GM23248 (cell line): Measurements from ENCODE around the gene DICER1. TPM values are rescaled to one million over a fixed set of nuclear protein-coding genes. Genes with fewer than 3 reads are reported as not detected.
A peak's percentile ranks its signal among the peaks of the same experiment; 100 is the strongest.

Source experiments
- DNase-seq: peaks from one replicate; pipeline ENCODE4 v3.0.0-alpha.2; 2015
- H2AFZ ChIP-seq: fragments of 200-600 bp; sonication (generic); 2 replicates; pipeline ENCODE4 v1.6.1; 2016; ENCODE audit warnings: antibody characterized with exemption
- H3F3A ChIP-seq: fragments of 200-600 bp; sonication (generic); 2 replicates; pipeline ENCODE4 v1.6.1; 2016; ENCODE audit warnings: mild to moderate bottlenecking, antibody characterized with exemption, mixed run types; ENCODE audit not compliant: insufficient read depth
- H3K27ac ChIP-seq: fragments of 200-600 bp; sonication (generic); 2 replicates; pipeline ENCODE4 v1.5.1; 2016; ENCODE audit warnings: mild to moderate bottlenecking
- H3K27me3 ChIP-seq: fragments of 200-600 bp; sonication (generic); replicated peaks from 2 replicates; pipeline ENCODE4 v1.6.1; 2016; ENCODE audit warnings: mild to moderate bottlenecking; ENCODE audit not compliant: insufficient read depth
- H3K36me3 ChIP-seq: fragments of 200-600 bp; sonication (generic); 2 replicates; pipeline ENCODE4 v1.6.1; 2016; ENCODE audit warnings: low read depth, mild to moderate bottlenecking
- H3K4me1 ChIP-seq: fragments of 200-600 bp; sonication (generic); 2 replicates; pipeline ENCODE4 v1.6.1; 2016; ENCODE audit warnings: mild to moderate bottlenecking; ENCODE audit not compliant: insufficient read depth
- H3K4me2 ChIP-seq: fragments of 200-600 bp; sonication (generic); one replicate; pipeline ENCODE4 v1.6.1; 2016; ENCODE audit warnings: mild to moderate bottlenecking; ENCODE audit not compliant: unreplicated experiment
- H3K4me3 ChIP-seq: fragments of 200-600 bp; sonication (generic); 2 replicates; pipeline ENCODE4 v1.5.1; 2016; ENCODE audit warnings: mild to moderate bottlenecking
- H3K79me2 ChIP-seq: fragments of 200-600 bp; sonication (generic); 2 replicates; pipeline ENCODE4 v1.6.1; 2016; ENCODE audit warnings: mild to moderate bottlenecking; ENCODE audit not compliant: insufficient read depth
- H3K9ac ChIP-seq: fragments of 200-600 bp; sonication (generic); 2 replicates; pipeline ENCODE4 v1.6.1; 2016; ENCODE audit warnings: mild to moderate bottlenecking
- H3K9me2 ChIP-seq: fragments of 200-600 bp; sonication (generic); 2 replicates; pipeline ENCODE4 v1.6.1; 2016; ENCODE audit warnings: mixed run types, mild to moderate bottlenecking, moderate library complexity; ENCODE audit not compliant: insufficient read depth
- H3K9me3 ChIP-seq: fragments of 200-600 bp; sonication (generic); one replicate; pipeline ENCODE4 v1.6.1; 2017; ENCODE audit warnings: low read depth
- H4K20me1 ChIP-seq: fragments of 200-600 bp; sonication (generic); 2 replicates; pipeline ENCODE4 v1.6.0; 2016; ENCODE audit not compliant: insufficient read depth
- EZH2 ChIP-seq: fragments of 200-600 bp; sonication (generic); IDR thresholded peaks from 2 replicates; pipeline ENCODE4 v1.6.1; 2018; ENCODE audit warnings: antibody characterized with exemption, mild to moderate bottlenecking; ENCODE audit not compliant: insufficient read depth, poor library complexity, severe bottlenecking
- EZH2phosphoT487 ChIP-seq: fragments of 200-600 bp; sonication (generic); IDR thresholded peaks from 2 replicates; pipeline ENCODE4 v1.6.1; 2018; ENCODE audit warnings: antibody characterized with exemption, moderate library complexity, mild to moderate bottlenecking, low read depth; ENCODE audit not compliant: insufficient read depth
- WGBS, 2 experiments: methylation state at CpG; one replicate each; pipeline ENCODE4 v1.1.6; 2015 to 2017; ENCODE audit warnings: low lambda C conversion rate in 2 of 2, low coverage in 1 of 2; ENCODE audit errors: missing lambda C conversion rate in 2 of 2; 5-methylcytosine and 5-hydroxymethylcytosine counted together
- in situ Hi-C: fragments of 300-500 bp; cut with MboI; formaldehyde crosslinking; loops from 2 replicates; pipeline ENCODE4 v1.15.0; 2020
- microRNA-seq: library from miRNA; unstranded; fragments of <30 nt; microRNA quantifications from one replicate; pipeline ENCODE4, GENCODE V29; 2016; ENCODE audit warnings: borderline number of aligned reads
- polyA plus RNA-seq: library from polyadenylated mRNA; unstranded; fragments of >200 nt; fragmentation: Nextera tagmentation; extraction: Ambion mirVana; gene quantifications from 2 replicates; pipeline ENCODE4 v1.2.1, GENCODE V29; 2016
- small RNA-seq: library from RNA; depleted of rRNA; stranded (forward); fragments of <200 nt; gene quantifications from one replicate; pipeline ENCODE3, GENCODE V24; 2014; ENCODE audit warnings: low read depth, low replicate concordance
- total RNA-seq: library from RNA; depleted of rRNA; stranded (reverse); fragments of >200 nt; shearing (Covaris generic); gene quantifications from 2 replicates; pipeline ENCODE4 v1.2.3, GENCODE V29; 2014; rRNA removed

The DICER1 gene
- total and polyA plus RNA-seq, 2 experiments from 2014 or later, result 9.8 to 27.6 TPM

GRCh38 chr14:95038521-95039250, 118.6 kb downstream of the DICER1 start:
- Histone ChIP-seq H3K9me3 (no peaks in the 10 kb centered on the region), H3K27me3 (no peaks in the 10 kb centered on the region; the same call in 1 of the 2 replicates), H3K4me2 (no peak overlapping the region), H3K9ac (no peak overlapping the region), H3K9me2 (no peaks in the 10 kb centered on the region), H3K27ac (no peak overlapping the region), H2AFZ (no peak overlapping the region), H3K4me1 (no peaks in the 10 kb centered on the region), H3K79me2 (no peaks in the 10 kb centered on the region), H3K4me3 (no peak overlapping the region), H3K36me3 (no peaks in the 10 kb centered on the region), H4K20me1 (no peaks in the 10 kb centered on the region), H3F3A (no peaks in the 10 kb centered on the region)
- no peak for TF ChIP-seq EZH2
- TF ChIP-seq EZH2phosphoT487, result no peak
- in situ Hi-C loops, result no loop called here
- 51 to 52% methylated on average over 8 to 9 of the region's 9 CpGs for WGBS, 2 experiments
- no peak for DNase-seq

GRCh38 chr14:95037273-95037672, 120.1 kb downstream of the DICER1 start:
- Histone ChIP-seq H2AFZ (no peak overlapping the region), H3K79me2 (no peaks in the 10 kb centered on the region), H3F3A (no peaks in the 10 kb centered on the region), H3K4me1 (no peaks in the 10 kb centered on the region), H3K4me3 (no peak overlapping the region), H3K27me3 (no peaks in the 10 kb centered on the region; the same call in 1 of the 2 replicates), H3K27ac (no peak overlapping the region), H3K9me2 (no peaks in the 10 kb centered on the region), H3K36me3 (no peaks in the 10 kb centered on the region), H3K4me2 (no peak overlapping the region), H3K9me3 (no peaks in the 10 kb centered on the region), H4K20me1 (no peaks in the 10 kb centered on the region), H3K9ac (no peak overlapping the region)
- DNase-seq, result no peak
- WGBS, 2 experiments, result 56 to 64% methylated on average over 2 of the region's 2 CpGs
- in situ Hi-C loops, result no loop called here
- no peak for TF ChIP-seq EZH2phosphoT487
- TF ChIP-seq EZH2, result no peak

Small RNA genes within 50 kb of the gene (microRNA-seq; reads per million reads assigned to microRNA genes)
- gene MIR3173, result 5.1 reads per million, percentile 2 among the genes with 10 or more reads in this experiment

Small RNA genes within 50 kb of the gene (small RNA-seq; reads per million reads assigned to genes)
- not detected for gene MIR3173

Other genes starting within 250 kb of the DICER1 start
- 0.11 and 0.76 TPM in 2 replicates for gene CLMN, start 162.4 kb upstream of the DICER1 start, total RNA-seq
- 0.20 and 0.53 TPM in 2 replicates for gene CLMN, start 162.4 kb upstream of the DICER1 start, polyA plus RNA-seq